NCI-H187 treated with DMSO at 0.1 percent for 48 hours (cell line): ENCODE data around the gene PAQR9.

Experiments used
- DNase-seq: peaks from one replicate; lab custom pipeline; 2025; lab: John Stamatoyannopoulos, UW

Gene PAQR9

GRCh38 chr3:142915636-142916035, 47.8 kb downstream of the PAQR9 start:
- DNase-seq, result no peak

- no peak for DNase-seq
Measured at GRCh38 chr3:142914286-142914811, 49.1 kb downstream of the PAQR9 start.

- DNase-seq, result no peak
Measured at GRCh38 chr3:142913432-142913831, 50.0 kb downstream of the PAQR9 start.

- DNase-seq, result no peak
Measured at GRCh38 chr3:142912402-142913172, 50.9 kb downstream of the PAQR9 start.
